Fibroblast of lung (primary cell): ENCODE data around the gene PCDHB1.

Source experiments
- CTCF ChIP-seq, 2 donors: IDR thresholded peaks in 1 of 2; conservative IDR thresholded peaks in 1 of 2; 1 replicate in 1 of 2; 2 replicates in 1 of 2; pipeline ENCODE4 v1.5.1; 2011 to 2012; ENCODE audit warnings: low read length in 2 of 2, control low read depth in 1 of 2, inconsistent platforms in 1 of 2, low read depth in 1 of 2, mild to moderate bottlenecking in 1 of 2
- EZH2 ChIP-seq: IDR thresholded peaks from 2 replicates; pipeline ENCODE4 v1.5.1; 2012; ENCODE audit warnings: low read length, control low read depth, mild to moderate bottlenecking; ENCODE audit errors: missing control alignments

- TF ChIP-seq CTCF (conservative IDR thresholded peaks at IDR 0.05 in 1 of 2, IDR thresholded peaks at IDR 0.05 in 1 of 2; ENCODE audit: low read depth in 1 of 2, low read length in 2 of 2) (no peak), EZH2 (no peak)
These were observed 28.8 kb upstream of the PCDHB1 start for GRCh38 chr5:141022384-141022783.
